ENCODE data around the gene ANKRD63.

GRCh38 chr15:40254452-40254851, 28.4 kb downstream of the ANKRD63 start:
- TF ChIP-seq YY1 (IDR thresholded peaks at IDR 0.05; ENCODE audit: low read depth) (no peak), TEAD4 (IDR thresholded peaks at IDR 0.05; ENCODE audit: borderline replicate concordance, insufficient read depth) (no peak), FOXM1 (IDR thresholded peaks at IDR 0.05; ENCODE audit: low read depth) (no peak), CTCF (IDR thresholded peaks at IDR 0.05) (no peak), IRF3 (IDR thresholded peaks at IDR 0.05; ENCODE audit: low read depth, low read length) (no peak), POLR2AphosphoS5 (IDR thresholded peaks at IDR 0.05; ENCODE audit: low read depth, low read length) (no peak), REST (IDR thresholded peaks at IDR 0.05; ENCODE audit: low read depth, low read length) (no peak), ELF1 (IDR thresholded peaks at IDR 0.05) (no peak), NRF1 (IDR thresholded peaks at IDR 0.05; ENCODE audit: low read depth, low read length) (no peak), TCF12 (IDR thresholded peaks at IDR 0.05) (no peak)

Data from SK-N-SH (cell line).